SK-N-SH (cell line): ENCODE measurements around the gene RNF32. TPM values are rescaled to one million over a fixed set of nuclear protein-coding genes. Genes with fewer than 3 reads are reported as not detected.

Experiments used
- CTCF ChIA-PET: fragments of 300-600, 350-600 bp; formaldehyde crosslinking; extraction: SDS; loops from one replicate; lab custom pipeline; 2021; lab: Yijun Ruan, JAX
- POLR2A ChIA-PET: fragments of 350-600 bp; sonication (Branson Sonifier 250); formaldehyde crosslinking; extraction: SDS; loops from one replicate; lab custom pipeline; 2020; ENCODE audit warnings: antibody characterized with exemption, inconsistent platforms; lab: Yijun Ruan, JAX
- DNase-seq: peaks from one replicate; pipeline ENCODE4 v3.0.0; 2012
- H2AFZ ChIP-seq: fragments of 200-600 bp; sonication (generic); 2 replicates; pipeline ENCODE4 v1.8.1; 2016; ENCODE audit warnings: antibody characterized with exemption, mild to moderate bottlenecking, low read depth
- H3F3A ChIP-seq: fragments of 200-600 bp; sonication (generic); replicated peaks from 2 replicates; pipeline ENCODE3; 2016; ENCODE audit warnings: antibody characterized with exemption, mild to moderate bottlenecking; ENCODE audit not compliant: insufficient read depth
- H3K27ac ChIP-seq, 2 experiments: fragments of 200-500 bp in 1 of 2; fragments of 200-600 bp in 1 of 2; sonication (Bioruptor generic) in 1 of 2; sonication (generic), shearing (Covaris generic) in 1 of 2; 2 replicates each; pipeline versions ENCODE4 v1.5.1 to v1.6.1; 2014 to 2016; ENCODE audit warnings: low read depth in 2 of 2, inconsistent platforms in 1 of 2, low read length in 1 of 2, mild to moderate bottlenecking in 1 of 2, mixed read lengths in 1 of 2
- H3K27me3 ChIP-seq: fragments of 200-600 bp; sonication (generic), shearing (Covaris generic); 2 replicates; pipeline ENCODE4 v1.6.1; 2016; ENCODE audit warnings: mixed run types; ENCODE audit not compliant: insufficient read depth
- H3K36me3 ChIP-seq, 2 experiments: fragments of 200-500 bp in 1 of 2; fragments of 200-600 bp in 1 of 2; sonication (Bioruptor generic) in 1 of 2; sonication (generic) in 1 of 2; replicated peaks in 1 of 2; 2 replicates each; pipeline versions ENCODE3 to v1.5.1; 2014 to 2016; ENCODE audit warnings: low read length in 1 of 2, mild to moderate bottlenecking in 1 of 2; ENCODE audit not compliant: insufficient read depth in 2 of 2, control insufficient read depth in 1 of 2
- H3K4me1 ChIP-seq, 2 experiments: fragments of 200-500 bp in 1 of 2; fragments of 200-600 bp in 1 of 2; sonication (Bioruptor generic) in 1 of 2; sonication (generic), shearing (Covaris generic) in 1 of 2; 2 replicates each; pipeline versions ENCODE4 v1.5.1 to v1.6.1; 2014 to 2016; ENCODE audit warnings: low read depth in 1 of 2, low read length in 1 of 2, mixed run types in 1 of 2; ENCODE audit not compliant: insufficient read depth in 2 of 2, control insufficient read depth in 1 of 2
- H3K4me2 ChIP-seq: fragments of 200-600 bp; sonication (generic), shearing (Covaris generic); 2 replicates; pipeline ENCODE4 v1.6.1; 2017; ENCODE audit warnings: mixed run types
- H3K4me3 ChIP-seq, 2 experiments: fragments of 200-500 bp in 1 of 2; fragments of 200-600 bp in 1 of 2; sonication (Bioruptor generic) in 1 of 2; sonication (generic), shearing (Covaris generic) in 1 of 2; 2 replicates each; pipeline versions ENCODE4 v1.5.1 to v1.8.1; 2014 to 2016; ENCODE audit warnings: low read depth in 2 of 2, inconsistent platforms in 1 of 2, low read length in 1 of 2, mild to moderate bottlenecking in 1 of 2, mixed read lengths in 1 of 2, moderate library complexity in 1 of 2
- H3K79me2 ChIP-seq: fragments of 200-600 bp; sonication (generic); 2 replicates; pipeline ENCODE4 v1.8.1; 2017; ENCODE audit warnings: mild to moderate bottlenecking; ENCODE audit not compliant: insufficient read depth
- H3K9ac ChIP-seq: fragments of 200-600 bp; sonication (generic); 2 replicates; pipeline ENCODE4 v1.6.1; 2017; ENCODE audit warnings: mixed run types
- H3K9me2 ChIP-seq: fragments of 200-600 bp; sonication (generic); 2 replicates; pipeline ENCODE4 v1.6.1; 2017; ENCODE audit warnings: mixed run types
- H3K9me3 ChIP-seq: fragments of 200-600 bp; sonication (generic); 2 replicates; pipeline ENCODE4 v1.6.1; 2017; ENCODE audit warnings: mixed run types, mild to moderate bottlenecking, moderate library complexity
- H4K20me1 ChIP-seq: fragments of 200-600 bp; sonication (generic); 2 replicates; pipeline ENCODE4 v1.6.1; 2017; ENCODE audit warnings: mild to moderate bottlenecking, mixed run types; ENCODE audit not compliant: insufficient read depth
- CTCF ChIP-seq: fragments of 200-600 bp; sonication (generic); IDR thresholded peaks from 2 replicates; pipeline ENCODE4 v1.6.1; 2017; ENCODE audit warnings: antibody characterized with exemption, mild to moderate bottlenecking, moderate library complexity
- ELF1 ChIP-seq: IDR thresholded peaks from 2 replicates; pipeline ENCODE4 v1.4.0; 2012
- EP300 ChIP-seq, 2 experiments: IDR thresholded peaks; 2 replicates each; pipeline versions ENCODE4 v1.4.0 to v1.6.1; 2012; ENCODE audit warnings: borderline replicate concordance in 1 of 2, low read depth in 1 of 2, low read length in 1 of 2
- FOSL2 ChIP-seq: IDR thresholded peaks from 2 replicates; pipeline ENCODE4 v1.4.0; 2012; ENCODE audit warnings: low read depth, mild to moderate bottlenecking, moderate library complexity, borderline replicate concordance
- FOXM1 ChIP-seq: IDR thresholded peaks from 2 replicates; pipeline ENCODE4 v1.4.0; 2012; ENCODE audit warnings: low read depth, mild to moderate bottlenecking
- IRF3 ChIP-seq: fragments of 150-350 bp; IDR thresholded peaks from 2 replicates; pipeline ENCODE4 v1.6.1; 2016; ENCODE audit warnings: mild to moderate bottlenecking, low read depth, low read length
- MAX ChIP-seq: IDR thresholded peaks from 2 replicates; pipeline ENCODE4 v1.4.0; 2012; ENCODE audit warnings: low read depth
- NFIC ChIP-seq: IDR thresholded peaks from 2 replicates; pipeline ENCODE4 v1.4.0; 2012; ENCODE audit warnings: borderline replicate concordance
- POLR2AphosphoS5 ChIP-seq: IDR thresholded peaks from 2 replicates; pipeline ENCODE4 v1.6.1; 2012; ENCODE audit warnings: low read depth, low read length
- RAD21 ChIP-seq: IDR thresholded peaks from 2 replicates; pipeline ENCODE4 v1.6.1; 2012; ENCODE audit warnings: mild to moderate bottlenecking, low read length
- RXRA ChIP-seq: IDR thresholded peaks from 2 replicates; pipeline ENCODE4 v1.4.0; 2012; ENCODE audit warnings: low read depth, mild to moderate bottlenecking, borderline replicate concordance
- SIN3A ChIP-seq: IDR thresholded peaks from 2 replicates; pipeline ENCODE4 v1.6.1; 2012; ENCODE audit warnings: low read depth, mild to moderate bottlenecking, low read length, moderate library complexity, borderline replicate concordance
- SMC3 ChIP-seq: IDR thresholded peaks from 2 replicates; pipeline ENCODE4 v1.6.1; 2012; ENCODE audit warnings: low read depth, low read length, improper control_type of control experiment
- TEAD4 ChIP-seq: IDR thresholded peaks from 2 replicates; pipeline ENCODE4 v1.4.0; 2012; ENCODE audit warnings: mild to moderate bottlenecking, borderline replicate concordance; ENCODE audit not compliant: insufficient read depth
- YY1 ChIP-seq: IDR thresholded peaks from 2 replicates; pipeline ENCODE4 v1.4.0; 2012; ENCODE audit warnings: low read depth, mild to moderate bottlenecking
- ZBTB33 ChIP-seq: IDR thresholded peaks from 2 replicates; pipeline ENCODE4 v1.4.0; 2012; ENCODE audit warnings: low read depth, borderline replicate concordance
- WGBS: methylation state at CpG from one replicate; pipeline ENCODE4 v1.1.6; 2017; ENCODE audit warnings: low lambda C conversion rate; 5-methylcytosine and 5-hydroxymethylcytosine counted together
- polyA plus RNA-seq, 3 experiments: library from polyadenylated mRNA; depleted of rRNA; stranded (reverse); fragments of >200 nt; gene quantifications; 2 replicates each; pipeline ENCODE4 v1.2.3, GENCODE V29; 2012

RNF32 gene
- polyA plus RNA-seq, 1 of the 3 experiments (the other 2 are of a cell fraction): 2.3 TPM

GRCh38 chr7:156682928-156683327 is 42.4 kb downstream of the RNF32 start:
- Histone ChIP-seq H3K9me3 (no peaks in the 10 kb centered on the region), H3K4me2 (no peak overlapping the region), H3K27ac (no peak overlapping the region), H3K79me2 (no peaks in the 10 kb centered on the region), H3K4me1 (peaks cover 0 to 15% of the 10 kb centered on the region in 2 experiments; a peak in 2 of 4 replicates), H3K36me3 (peaks cover 29 to 58% of the 10 kb centered on the region in 2 experiments), H2AFZ (no peak overlapping the region), H3F3A (no peaks in the 10 kb centered on the region), H3K4me3 (no peak overlapping the region), H4K20me1 (no peaks in the 10 kb centered on the region), H3K9me2 (no peaks in the 10 kb centered on the region), H3K27me3 (no peaks in the 10 kb centered on the region), H3K9ac (no peak overlapping the region)
- no peak for DNase-seq
- TF ChIP-seq FOSL2: no peak
- no peak for TF ChIP-seq SIN3A
- no peak for TF ChIP-seq FOXM1
- no peak for TF ChIP-seq RXRA
- no peak for TF ChIP-seq ZBTB33
- no peak for TF ChIP-seq NFIC
- TF ChIP-seq YY1: no peak
- no peak for TF ChIP-seq TEAD4
- no peak for TF ChIP-seq ELF1
- TF ChIP-seq RAD21: no peak
- no peak for TF ChIP-seq POLR2AphosphoS5
- TF ChIP-seq IRF3: no peak
- no peak for TF ChIP-seq CTCF
- no peak for TF ChIP-seq SMC3
- no peak for TF ChIP-seq EP300 (IDR thresholded peaks at IDR 0.05; ENCODE audit: borderline replicate concordance in 1 of 2, low read depth in 1 of 2, low read length in 1 of 2)
- TF ChIP-seq MAX: no peak
- WGBS: 87% methylated on average over 2 of the region's 2 CpGs
- CTCF ChIA-PET: interaction anchor here (0.9 to 2.0 kb wide), 2 partner anchors 9 to 39 kb away, joined by 3 to 7 read pairs; no protein-coding TSS in a partner anchor
- POLR2A ChIA-PET: no interaction called here
